GM12878 (cell line): ENCODE data around the gene GNL3. TPM values are rescaled to one million over a fixed set of nuclear protein-coding genes. Genes with fewer than 3 reads are reported as not detected.

ENCODE experiments used
- ATAC-seq: fragments of 200-7000 bp; cut with Tn5 transposase; 3 replicates; pipeline ENCODE4 v1.9.1; 2020; ENCODE audit warnings: mild to moderate bottlenecking, moderate library complexity
- BruUV-seq: library from RNA; stranded (reverse); fragments of 400-500 nt; replicated peaks from 2 replicates; lab custom pipeline; 2021; lab: Mats Ljungman, UMichigan
- CTCF ChIA-PET: fragments of 300-600 bp; sonication (Branson Sonifier 250); formaldehyde crosslinking; extraction: SDS; loops from one replicate; lab custom pipeline; 2021; ENCODE audit warnings: inconsistent platforms; lab: Yijun Ruan, JAX
- POLR2A ChIA-PET: fragments of 350-600 bp; formaldehyde crosslinking; extraction: SDS; loops from one replicate; lab custom pipeline; 2021; ENCODE audit warnings: inconsistent platforms; lab: Charles Lee
- RAD21 ChIA-PET: fragments of 300-600 bp; sonication (Branson Sonifier 250); formaldehyde crosslinking; loops from one replicate; lab custom pipeline; 2023; ENCODE audit warnings: antibody characterized with exemption; ENCODE audit not compliant: unreplicated experiment; lab: Charles Lee
- SMC1A ChIA-PET: fragments of 300-600 bp; sonication (Branson Sonifier 250); formaldehyde crosslinking; loops from one replicate; lab custom pipeline; 2023; ENCODE audit not compliant: unreplicated experiment, uncharacterized antibody; lab: Charles Lee
- DNase-seq: peaks from one replicate; pipeline ENCODE4 v3.0.0-alpha.2; 2011; ENCODE audit warnings: low read depth, low spot score
- FAIRE-seq: peaks from 3 replicates; lab custom pipeline; 2011; peaks lifted over from hg19 to GRCh38; lab: Jason Lieb, UNC
- H2AFZ ChIP-seq: 2 replicates; pipeline ENCODE4 v1.6.0; 2011; ENCODE audit warnings: low read depth, low read length, control low read depth; ENCODE audit not compliant: control insufficient read depth
- H3K27ac ChIP-seq: 2 replicates; pipeline ENCODE4 v1.5.1; 2011; ENCODE audit warnings: control low read depth; ENCODE audit not compliant: control insufficient read depth, insufficient read depth
- H3K27me3 ChIP-seq, 2 experiments: replicated peaks in 1 of 2; 2 replicates each; pipeline versions ENCODE4 v1.6.0 to v1.6.1; 2011; ENCODE audit warnings: low read length in 1 of 2; ENCODE audit not compliant: control insufficient read depth in 2 of 2, insufficient read depth in 2 of 2
- H3K36me3 ChIP-seq, 2 experiments: 2 replicates each; pipeline ENCODE4 v1.5.1; 2011; ENCODE audit warnings: low read length in 1 of 2; ENCODE audit not compliant: control insufficient read depth in 2 of 2, insufficient read depth in 2 of 2
- H3K4me1 ChIP-seq: 2 replicates; pipeline ENCODE4 v1.6.1; 2011; ENCODE audit warnings: mild to moderate bottlenecking, low read length, moderate library complexity, mixed read lengths; ENCODE audit not compliant: control insufficient read depth, insufficient read depth
- H3K4me2 ChIP-seq: 2 replicates; pipeline ENCODE4 v1.6.0; 2011; ENCODE audit warnings: control low read depth; ENCODE audit not compliant: control insufficient read depth, insufficient read depth
- H3K4me3 ChIP-seq: fragments of 200-600 bp; sonication (generic); 2 replicates; pipeline ENCODE4 v1.5.1; 2016
- H3K79me2 ChIP-seq: 2 replicates; pipeline ENCODE4 v1.6.0; 2011; ENCODE audit warnings: low read length; ENCODE audit not compliant: control insufficient read depth, insufficient read depth
- H3K9ac ChIP-seq: 2 replicates; pipeline ENCODE4 v1.8.0; 2011; ENCODE audit warnings: low read length, control low read depth, mixed read lengths; ENCODE audit not compliant: control insufficient read depth, insufficient read depth
- H3K9me3 ChIP-seq: replicated peaks from 3 replicates; pipeline ENCODE4 v1.5.1; 2011; ENCODE audit warnings: mild to moderate bottlenecking, low read length; ENCODE audit not compliant: control insufficient read depth, insufficient read depth
- H4K20me1 ChIP-seq: 2 replicates; pipeline ENCODE4 v1.6.0; 2011; ENCODE audit not compliant: control insufficient read depth, insufficient read depth
- ATF2 ChIP-seq: IDR thresholded peaks from 2 replicates; pipeline ENCODE4 v1.6.1; 2012; ENCODE audit warnings: low read length, inconsistent platforms
- ATF3 ChIP-seq: IDR thresholded peaks from 2 replicates; pipeline ENCODE4 v1.6.1; 2011; ENCODE audit warnings: low read depth, mild to moderate bottlenecking, low read length, moderate library complexity, borderline replicate concordance; ENCODE audit errors: extremely low read depth
- BRCA1 ChIP-seq: IDR thresholded peaks from 2 replicates; pipeline ENCODE4 v1.6.1; 2011; ENCODE audit warnings: low read depth, low read length, improper control_type of control experiment
- CBFB ChIP-seq: IDR thresholded peaks from 2 replicates; pipeline ENCODE4 v1.6.1; 2016; ENCODE audit warnings: antibody characterized with exemption, low read depth
- MAX ChIP-seq: IDR thresholded peaks from 2 replicates; pipeline ENCODE4 v1.6.1; 2012; ENCODE audit warnings: low read depth, low read length, improper control_type of control experiment
- MLLT1 ChIP-seq: fragments of 450-650 bp; IDR thresholded peaks from 2 replicates; pipeline ENCODE4 v1.6.1; 2016; ENCODE audit warnings: mild to moderate bottlenecking
- MXI1 ChIP-seq: fragments of 150-350 bp; IDR thresholded peaks from 2 replicates; pipeline ENCODE4 v1.6.1; 2011; ENCODE audit warnings: low read depth, mild to moderate bottlenecking, inconsistent platforms, low read length, improper control_type of control experiment
- NRF1 ChIP-seq: conservative IDR thresholded peaks from 2 replicates; pipeline ENCODE4 v1.6.1; 2011; ENCODE audit warnings: mild to moderate bottlenecking, low read depth, low read length, improper control_type of control experiment
- POLR2AphosphoS2 ChIP-seq: IDR thresholded peaks from 2 replicates; pipeline ENCODE4 v1.6.1; 2011; ENCODE audit warnings: low read depth, mild to moderate bottlenecking, low read length, improper control_type of control experiment, moderate library complexity
- SIX5 ChIP-seq: IDR thresholded peaks from 2 replicates; pipeline ENCODE4 v1.6.1; 2011; ENCODE audit warnings: mild to moderate bottlenecking, low read depth, low read length, moderate library complexity; ENCODE audit not compliant: severe bottlenecking
- STAT3 ChIP-seq: IDR thresholded peaks from 2 replicates; pipeline ENCODE4 v1.6.1; 2011; ENCODE audit warnings: low read depth, low read length, improper control_type of control experiment
- TCF3 ChIP-seq: IDR thresholded peaks from 2 replicates; pipeline ENCODE4 v1.6.1; 2012; ENCODE audit warnings: low read depth, mild to moderate bottlenecking, low read length, borderline replicate concordance; ENCODE audit not compliant: insufficient read depth
- ZBTB11 ChIP-seq: fragments of 450-650 bp; formaldehyde crosslinking; IDR thresholded peaks from 2 replicates; pipeline ENCODE4 v1.5.0; 2022; ENCODE audit warnings: mild to moderate bottlenecking, missing genetic modification characterization
- WGBS: methylation state at CpG from one replicate; pipeline ENCODE4 v1.1.6; 2016; ENCODE audit warnings: low lambda C conversion rate; ENCODE audit not compliant: insufficient replicate concordance, insufficient coverage; ENCODE audit errors: missing lambda C conversion rate; 5-methylcytosine and 5-hydroxymethylcytosine counted together
- in situ Hi-C: fragments of 300-500 bp; cut with MboI; formaldehyde crosslinking; loops from 9 replicates; pipeline ENCODE4 v1.14.3; 2018; ENCODE audit warnings: mixed read lengths
- intact Hi-C: fragments of 100-400 bp; cut with micrococcal nuclease; formaldehyde crosslinking; loops from one replicate; pipeline ENCODE4 v1.14.2; 2022; ENCODE audit not compliant: unreplicated experiment
- polyA plus RNA-seq, 11 experiments: library from polyadenylated mRNA; depleted of rRNA in 4 of 11; unstranded in 6 of 11; stranded (reverse) in 5 of 11; fragments of >200 nt; fragmentation: Nextera tagmentation in 4 of 11; fragmentation: Illumina TruSeq in 1 of 11; extraction: Ambion mirVana in 4 of 11; extraction: Trizol in 1 of 11; gene quantifications; 1 replicate in 1 of 11; 2 replicates in 10 of 11; pipeline versions ENCODE4 v1.2.1 to v1.2.3, GENCODE V29; 2011 to 2016; ENCODE audit warnings: inconsistent platforms in 2 of 11, missing spikeins in 2 of 11, low read depth in 1 of 11
- total RNA-seq, 4 experiments: library from RNA; depleted of rRNA in 3 of 4; stranded (reverse); fragments of >200 nt in 3 of 4; fragmentation: Illumina TruSeq in 1 of 4; extraction: Trizol in 1 of 4; gene quantifications; 2 replicates each; pipeline versions ENCODE4 v1.2.1 to v1.2.3, GENCODE V29; 2013 to 2021

GNL3 gene
- total and polyA plus RNA-seq, 10 of the 15 experiments (the other 5 are each of a cell fraction or from before 2014, with no cell fraction given) = 172 to 368 (median 257) TPM

- no peak overlapping the region for H3K9ac ChIP-seq
- SMC1A ChIA-PET = interaction anchor here (1.4 kb wide), 1 partner anchor 25 kb away, joined by 3 read pairs; no protein-coding TSS in a partner anchor
- CTCF ChIA-PET = interaction anchor here (1.1 kb wide), 1 partner anchor 589 kb away, joined by 4 read pairs; no protein-coding TSS in a partner anchor
- H2AFZ ChIP-seq = no peak overlapping the region
- H3K79me2 ChIP-seq = peaks cover 9% of the 10 kb centered on the region
- 97% methylated on average over 17 of the region's 17 CpGs for WGBS
- H4K20me1 ChIP-seq = no peaks in the 10 kb centered on the region
- RAD21 ChIA-PET = no interaction called here
- H3K4me1 ChIP-seq = peaks cover 23% of the 10 kb centered on the region
- ATAC-seq = no peak
- BruUV-seq = no TSS peak
- no peaks in the 10 kb centered on the region; the same call in 1 of the 3 replicates for H3K9me3 ChIP-seq
- intact Hi-C loops = no loop called here
- in situ Hi-C loops = no loop called here
- H3K27me3 ChIP-seq = no peaks in the 10 kb centered on the region
- FAIRE-seq = no peak
- no peak for DNase-seq
- H3K4me3 ChIP-seq = no peak overlapping the region
- H3K27ac ChIP-seq = no peak overlapping the region
- H3K4me2 ChIP-seq = no peak overlapping the region
- H3K36me3 ChIP-seq = peaks cover 3 to 14% of the 10 kb centered on the region in 2 experiments
- POLR2A ChIA-PET = interaction anchor here (0.8 kb wide), 1 partner anchor 12 kb away, joined by 3 read pairs; no protein-coding TSS in a partner anchor
- no peak for TF ChIP-seq MAX
- no peak for TF ChIP-seq STAT3
- no peak for TF ChIP-seq TCF3
- TF ChIP-seq POLR2AphosphoS2 = no peak
- TF ChIP-seq MLLT1 = no peak
- no peak for TF ChIP-seq CBFB
- TF ChIP-seq BRCA1 = no peak
- no peak for TF ChIP-seq ATF2
- TF ChIP-seq NRF1 = no peak
- no peak for TF ChIP-seq MXI1
- TF ChIP-seq ZBTB11 (CRISPR knock-in tag) = no peak
- TF ChIP-seq ATF3 = no peak
- no peak for TF ChIP-seq SIX5
These were observed 26.7 kb downstream of the GNL3 start for GRCh38 chr3:52712291-52713212.
